CD8-positive, alpha-beta memory T cell (primary cell): ENCODE results near the gene HECA. TPM values are rescaled to one million over a fixed set of nuclear protein-coding genes. Genes with fewer than 3 reads are reported as not detected.

ENCODE experiments used
- CTCF ChIA-PET: fragments of 350-600 bp; sonication (Branson Sonifier 250); formaldehyde crosslinking; loops from one replicate; lab custom pipeline; 2021; ENCODE audit warnings: antibody characterized with exemption; lab: Charles Lee
- POLR2A ChIA-PET: fragments of 350-600 bp; sonication (Branson Sonifier 250); formaldehyde crosslinking; loops from one replicate; lab custom pipeline; 2021; ENCODE audit warnings: antibody characterized with exemption; lab: Charles Lee
- DNase-seq, 5 donors: peaks; one replicate each; pipeline versions ENCODE4 v3.0.0 to v3.0.0-alpha.2; 2020 to 2022; ENCODE audit warnings: mixed read lengths in 1 of 5
- H3K27ac ChIP-seq: one replicate; pipeline ENCODE4 v1.7.0; 2013; ENCODE audit warnings: low read depth, mild to moderate bottlenecking, low read length, moderate library complexity
- H3K27me3 ChIP-seq: 2 replicates; pipeline ENCODE4 v1.7.0; 2013; ENCODE audit warnings: low read length, mild to moderate bottlenecking; ENCODE audit not compliant: insufficient read depth, poor library complexity, severe bottlenecking
- H3K36me3 ChIP-seq: 2 replicates; pipeline ENCODE4 v1.7.0; 2013; ENCODE audit warnings: mild to moderate bottlenecking, low read length, moderate library complexity; ENCODE audit not compliant: insufficient read depth
- H3K4me1 ChIP-seq: 2 replicates; pipeline ENCODE4 v1.7.0; 2013; ENCODE audit warnings: mild to moderate bottlenecking, low read length, moderate library complexity; ENCODE audit not compliant: insufficient read depth
- H3K4me3 ChIP-seq: 2 replicates; pipeline ENCODE4 v1.7.0; 2013; ENCODE audit warnings: mild to moderate bottlenecking, low read length
- H3K9me3 ChIP-seq: 2 replicates; pipeline ENCODE4 v1.7.0; 2013; ENCODE audit warnings: mild to moderate bottlenecking, low read length
- H3K27ac Mint-ChIP-seq, 8 donors: one replicate each; pipeline ENCODE4 v1.8.0; 2020 to 2021; ENCODE audit warnings: mixed read lengths in 8 of 8, mild to moderate bottlenecking in 6 of 8, inconsistent platforms in 3 of 8, moderate library complexity in 3 of 8
- H3K27me3 Mint-ChIP-seq, 2 donors: one replicate each; pipeline ENCODE4 v1.8.0; 2020 to 2021; ENCODE audit warnings: mixed read lengths in 2 of 2, mild to moderate bottlenecking in 1 of 2, moderate library complexity in 1 of 2
- H3K36me3 Mint-ChIP-seq, 3 donors: one replicate each; pipeline ENCODE4 v1.8.0; 2020 to 2021; ENCODE audit warnings: mixed read lengths in 3 of 3, inconsistent platforms in 1 of 3, mild to moderate bottlenecking in 1 of 3
- H3K4me1 Mint-ChIP-seq, 3 donors: one replicate each; pipeline ENCODE4 v1.8.0; 2020 to 2021; ENCODE audit warnings: mixed read lengths in 3 of 3, inconsistent platforms in 1 of 3, mild to moderate bottlenecking in 1 of 3
- H3K4me3 Mint-ChIP-seq, 7 donors: one replicate each; pipeline ENCODE4 v1.8.0; 2020 to 2021; ENCODE audit warnings: mixed read lengths in 7 of 7, mild to moderate bottlenecking in 6 of 7, moderate library complexity in 4 of 7, inconsistent platforms in 2 of 7
- H3K9me3 Mint-ChIP-seq, 5 donors: one replicate each; pipeline ENCODE4 v1.8.0; 2020 to 2022; ENCODE audit warnings: mixed read lengths in 5 of 5, mild to moderate bottlenecking in 3 of 5, moderate library complexity in 2 of 5, inconsistent platforms in 1 of 5
- polyA plus RNA-seq: library from polyadenylated mRNA; unstranded; fragments of 300-500 nt; fragmentation: Illumina TruSeq; gene quantifications from one replicate; pipeline ENCODE4 v1.2.3, GENCODE V29; 2021
- total RNA-seq, 2 experiments: library from RNA; stranded (reverse); gene quantifications; one replicate each; pipeline ENCODE4 v1.2.3, GENCODE V29; 2021

HECA gene
- total and polyA plus RNA-seq, 3 experiments from 2014 or later: 9.0 to 64.6 (median 63.4) TPM

- peak overlapping the region; percentile 60 to 81 (median 71) for H3K4me3 Mint-ChIP-seq
- no peak for DNase-seq
- H3K27me3 Mint-ChIP-seq: peaks cover 0 to 2% of the 10 kb centered on the region in 2 donors
- no peaks in the 10 kb centered on the region for H3K9me3 Mint-ChIP-seq
- Histone ChIP-seq H3K27ac (no peak overlapping the region), H3K27me3 (no peaks in the 10 kb centered on the region), H3K4me1 (peaks cover 95% of the 10 kb centered on the region), H3K9me3 (no peaks in the 10 kb centered on the region), H3K36me3 (no peaks in the 10 kb centered on the region), H3K4me3 (peak overlapping the region; percentile 23)
- peaks cover 0 to 15% (median 3%) of the 10 kb centered on the region in 3 donors for H3K36me3 Mint-ChIP-seq
- ChIA-PET CTCF (interaction anchor here (1.4 to 3.5 kb wide), 4 partner anchors 8 to 73 kb away, joined by 6 to 16 read pairs (median 7); no protein-coding TSS in a partner anchor), POLR2A (interaction anchor here (1.1 to 2.1 kb wide), 3 partner anchors 9 to 23 kb away, joined by 3 to 14 read pairs (median 4); no protein-coding TSS in a partner anchor)
- peaks cover 92 to 97% (median 97%) of the 10 kb centered on the region in 3 donors for H3K4me1 Mint-ChIP-seq
- H3K27ac Mint-ChIP-seq: peak overlapping the region; percentile 51 to 89 (median 82)
Measured at GRCh38 chr6:139146317-139146726, 11.4 kb downstream of the HECA start.

DNA sequence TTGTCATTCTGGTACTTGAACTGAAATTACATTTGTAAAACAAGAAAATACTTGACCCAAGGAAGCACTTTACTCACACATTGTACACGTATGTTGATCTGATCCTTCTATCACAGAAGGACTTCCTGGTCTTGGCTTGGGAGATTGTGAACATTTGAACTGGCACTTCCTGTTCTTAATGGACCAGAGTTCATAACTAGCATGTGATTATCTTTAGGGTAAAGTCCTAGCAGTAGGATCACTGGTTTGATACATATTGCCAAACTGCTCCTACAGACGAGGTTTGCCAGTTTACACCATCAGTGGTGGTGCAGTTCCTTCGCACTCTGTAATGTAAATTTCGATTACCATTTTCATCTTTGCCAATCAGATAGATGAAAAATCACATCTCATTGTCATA, 12.7 kb downstream of the HECA start:
- DNase-seq: no peak
- H3K27ac ChIP-seq: no peak overlapping the region
- Mint-ChIP-seq H3K4me1 (peaks cover 98 to 100% (median 100%) of the 10 kb centered on the region in 3 donors), H3K27me3 (peaks cover 0 to 2% of the 10 kb centered on the region in 2 donors), H3K9me3 (no peaks in the 10 kb centered on the region), H3K36me3 (peaks cover 0 to 9% (median 3%) of the 10 kb centered on the region in 3 donors), H3K4me3 (peak overlapping the region; percentile 60 to 81 (median 71)), H3K27ac (peak overlapping the region; percentile 43 to 87 (median 76))
- POLR2A ChIA-PET: interaction anchor here (1.4 kb wide), 1 partner anchor 12 kb away, joined by 4 read pairs; no protein-coding TSS in a partner anchor
- H3K9me3 ChIP-seq: no peaks in the 10 kb centered on the region
- CTCF ChIA-PET: interaction anchor here (1.4 to 2.2 kb wide), 2 partner anchors 8 to 10 kb away, joined by 7 read pairs; no protein-coding TSS in a partner anchor
- no peak overlapping the region for H3K4me3 ChIP-seq
- peaks cover 94% of the 10 kb centered on the region for H3K4me1 ChIP-seq
- H3K27me3 ChIP-seq: no peaks in the 10 kb centered on the region
- no peaks in the 10 kb centered on the region for H3K36me3 ChIP-seq

DNA sequence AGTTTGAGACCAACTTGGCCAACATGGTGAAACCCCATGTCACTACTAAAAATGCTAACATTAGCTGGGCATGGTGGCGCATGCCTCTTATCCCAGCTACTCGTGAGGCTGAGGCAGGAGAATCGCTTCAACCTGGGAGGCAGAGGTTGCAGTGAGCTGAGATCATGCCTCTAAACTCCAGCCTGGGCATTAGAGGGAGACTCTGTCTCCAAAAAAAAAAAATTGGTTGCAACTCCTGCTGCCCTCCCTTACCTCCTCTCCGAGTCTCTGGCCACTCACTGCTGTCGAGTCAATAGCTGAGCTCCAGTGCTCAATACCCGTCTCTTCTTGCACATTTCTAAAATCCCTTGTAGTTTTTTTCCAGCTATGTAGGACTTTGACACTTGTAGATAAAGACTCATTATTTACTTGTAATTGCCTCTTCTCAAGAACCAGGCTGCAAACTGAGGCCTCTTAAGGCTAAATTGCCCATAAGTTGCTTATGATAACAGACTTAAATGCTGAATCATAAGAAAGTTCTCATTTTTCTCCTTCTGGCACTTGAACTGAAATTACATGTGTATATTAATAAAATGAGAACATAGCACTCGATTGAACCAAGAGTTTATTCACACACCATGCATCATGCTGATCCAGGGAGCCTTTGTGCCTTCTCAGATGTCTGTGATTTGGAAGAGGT, 13.8 kb downstream of the HECA start:
- peak overlapping the region; percentile 47 to 71 (median 66) for H3K4me3 Mint-ChIP-seq
- peak overlapping the region; percentile 26 for H3K4me3 ChIP-seq
- CTCF ChIA-PET: interaction anchor here (0.6 to 2.7 kb wide), 4 partner anchors 11 to 36 kb away, joined by 3 to 9 read pairs (median 6); no protein-coding TSS in a partner anchor
- H3K27me3 Mint-ChIP-seq: peaks cover 0 to 2% of the 10 kb centered on the region in 2 donors
- POLR2A ChIA-PET: interaction anchor here (0.7 to 2.2 kb wide), 3 partner anchors 11 to 16 kb away, joined by 3 to 6 read pairs (median 3); no protein-coding TSS in a partner anchor
- peaks cover 92 to 98% (median 95%) of the 10 kb centered on the region in 3 donors for H3K4me1 Mint-ChIP-seq
- H3K27ac Mint-ChIP-seq: peak overlapping the region in 6 of 8 donors; percentile 43 to 76 (median 72)
- no peaks in the 10 kb centered on the region for H3K9me3 ChIP-seq
- H3K9me3 Mint-ChIP-seq: no peaks in the 10 kb centered on the region
- no peaks in the 10 kb centered on the region for H3K36me3 ChIP-seq
- peaks cover 92% of the 10 kb centered on the region for H3K4me1 ChIP-seq
- no peak overlapping the region for H3K27ac ChIP-seq
- no peaks in the 10 kb centered on the region for H3K27me3 ChIP-seq
- DNase-seq: no peak
- H3K36me3 Mint-ChIP-seq: peaks cover 0 to 2% (median 2%) of the 10 kb centered on the region in 3 donors

DNA sequence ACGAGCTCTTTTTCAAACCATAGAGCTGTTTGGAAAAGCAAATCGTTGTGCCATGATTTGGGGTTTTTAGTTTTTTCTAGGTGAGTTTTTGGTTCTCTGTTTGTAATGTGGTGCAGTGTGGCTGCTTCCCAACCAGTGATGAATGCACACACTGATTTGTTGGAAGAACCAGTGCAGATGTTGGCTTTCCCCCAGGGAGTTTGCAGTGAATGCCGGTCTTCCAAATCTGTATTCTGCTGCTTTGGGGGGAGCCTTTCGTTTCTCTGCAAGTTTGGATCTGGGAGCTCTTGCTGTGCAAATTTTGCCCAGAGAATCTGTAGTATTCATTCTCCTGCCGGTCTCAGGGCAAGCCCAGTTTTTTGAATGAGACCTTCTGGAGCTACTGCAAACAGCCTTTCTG, 14.5 kb downstream of the HECA start:
- Histone ChIP-seq H3K9me3 (no peaks in the 10 kb centered on the region), H3K4me3 (peak overlapping the region; percentile 26), H3K27me3 (no peaks in the 10 kb centered on the region), H3K4me1 (peaks cover 92% of the 10 kb centered on the region), H3K36me3 (no peaks in the 10 kb centered on the region), H3K27ac (no peak overlapping the region)
- H3K27me3 Mint-ChIP-seq: peaks cover 0 to under 1% of the 10 kb centered on the region in 2 donors
- POLR2A ChIA-PET: interaction anchor here (0.7 to 2.2 kb wide), 3 partner anchors 10 to 13 kb away, joined by 3 to 6 read pairs (median 4); no protein-coding TSS in a partner anchor
- DNase-seq: no peak
- peaks cover 92 to 98% (median 95%) of the 10 kb centered on the region in 3 donors for H3K4me1 Mint-ChIP-seq
- H3K9me3 Mint-ChIP-seq: no peaks in the 10 kb centered on the region
- CTCF ChIA-PET: interaction anchor here (0.6 to 2.7 kb wide), 4 partner anchors 11 to 37 kb away, joined by 3 to 9 read pairs (median 6); no protein-coding TSS in a partner anchor
- H3K4me3 Mint-ChIP-seq: peak overlapping the region; percentile 47 to 77 (median 64)
- peak overlapping the region in 6 of 8 donors; percentile 33 to 76 (median 52) for H3K27ac Mint-ChIP-seq
- H3K36me3 Mint-ChIP-seq: peaks cover 0 to 7% (median 2%) of the 10 kb centered on the region in 3 donors

DNA sequence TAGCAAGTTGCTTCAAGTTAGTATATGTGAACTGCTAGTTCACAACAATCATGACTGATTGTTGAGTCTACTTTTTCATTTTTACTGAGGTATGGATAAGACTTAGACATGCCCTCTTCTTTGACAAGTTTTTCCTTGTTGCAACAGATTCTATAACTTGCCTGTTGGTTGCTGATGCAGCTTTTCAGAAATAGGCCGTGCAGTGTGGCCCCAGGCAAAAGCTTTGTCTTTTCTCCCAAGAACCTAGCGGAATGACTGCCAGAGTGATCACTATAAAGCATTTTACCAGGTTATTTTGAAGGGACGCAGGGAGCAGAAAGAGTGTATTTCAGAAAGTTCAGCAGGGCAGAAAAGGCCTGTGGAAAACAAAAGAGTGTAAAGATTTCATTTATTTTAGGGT, 16.0 kb downstream of the HECA start:
- H3K4me3 Mint-ChIP-seq: peak overlapping the region; percentile 57 to 75 (median 67)
- Histone ChIP-seq H3K36me3 (no peaks in the 10 kb centered on the region), H3K4me1 (peaks cover 89% of the 10 kb centered on the region), H3K9me3 (no peaks in the 10 kb centered on the region), H3K4me3 (peak overlapping the region; percentile 1), H3K27me3 (no peaks in the 10 kb centered on the region), H3K27ac (no peak overlapping the region)
- ChIA-PET POLR2A (interaction anchor here (1.2 kb wide), 1 partner anchor 13 kb away, joined by 6 read pairs; no protein-coding TSS in a partner anchor), CTCF (interaction anchor here (1.2 to 2.7 kb wide), 2 partner anchors 9 to 13 kb away, joined by 4 to 9 read pairs; no protein-coding TSS in a partner anchor)
- peaks cover 0 to 17% (median 2%) of the 10 kb centered on the region in 3 donors for H3K36me3 Mint-ChIP-seq
- H3K9me3 Mint-ChIP-seq: no peaks in the 10 kb centered on the region
- peaks cover 89 to 97% (median 94%) of the 10 kb centered on the region in 3 donors for H3K4me1 Mint-ChIP-seq
- peak overlapping the region in 7 of 8 donors; percentile 43 to 80 (median 61) for H3K27ac Mint-ChIP-seq
- no peaks in the 10 kb centered on the region for H3K27me3 Mint-ChIP-seq
- no peak for DNase-seq

DNA sequence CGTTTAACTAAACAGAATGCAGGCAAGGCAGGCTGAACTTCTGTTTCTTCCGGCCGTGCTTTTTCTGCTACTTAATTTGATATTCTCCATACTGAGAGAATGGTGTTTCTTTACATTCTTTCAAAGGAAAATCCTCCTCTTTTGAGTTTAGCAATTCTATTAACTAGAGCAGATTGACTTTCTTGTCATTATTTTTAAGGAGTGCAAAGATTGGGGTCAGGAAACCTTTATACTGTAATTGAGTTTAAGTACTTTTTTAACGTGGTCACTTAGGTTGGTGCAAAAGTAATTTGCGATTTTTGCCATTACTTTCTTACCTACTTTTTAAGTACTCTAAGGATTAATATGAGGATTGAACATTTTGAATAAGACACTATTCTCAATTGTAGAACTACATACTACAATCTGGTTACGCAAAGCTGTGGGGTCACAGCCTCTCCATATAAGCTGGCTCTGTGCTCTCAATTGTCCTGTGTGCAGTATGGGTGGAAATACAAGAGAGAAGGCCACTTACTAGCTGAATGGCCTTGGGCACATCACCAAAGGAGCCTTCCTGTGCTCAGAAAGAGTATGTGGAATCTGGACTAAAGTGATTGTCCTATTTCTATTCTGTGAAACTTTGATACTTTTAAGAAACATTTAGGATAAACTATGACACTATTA, 16.7 kb downstream of the HECA start:
- H3K27ac Mint-ChIP-seq: peak overlapping the region in 7 of 8 donors; percentile 43 to 83 (median 61)
- Histone ChIP-seq H3K9me3 (no peaks in the 10 kb centered on the region), H3K4me3 (peak overlapping the region; percentile 21), H3K36me3 (no peaks in the 10 kb centered on the region), H3K27ac (no peak overlapping the region), H3K4me1 (peaks cover 88% of the 10 kb centered on the region), H3K27me3 (no peaks in the 10 kb centered on the region)
- H3K4me1 Mint-ChIP-seq: peaks cover 88 to 97% (median 94%) of the 10 kb centered on the region in 3 donors
- ChIA-PET POLR2A (interaction anchor here (1.2 kb wide), 1 partner anchor 14 kb away, joined by 6 read pairs; no protein-coding TSS in a partner anchor), CTCF (interaction anchor here (0.8 to 1.2 kb wide), 2 partner anchors 12 to 13 kb away, joined by 3 to 4 read pairs; no protein-coding TSS in a partner anchor)
- H3K27me3 Mint-ChIP-seq: no peaks in the 10 kb centered on the region
- peak overlapping the region; percentile 57 to 75 (median 67) for H3K4me3 Mint-ChIP-seq
- no peak for DNase-seq
- H3K9me3 Mint-ChIP-seq: no peaks in the 10 kb centered on the region
- peaks cover 0 to 22% (median 3%) of the 10 kb centered on the region in 3 donors for H3K36me3 Mint-ChIP-seq
